SK-N-MC (cell line): ENCODE results near the gene CHRNA4.

ENCODE experiments used
- EZH2 ChIP-seq: fragments of 200-600 bp; sonication (generic); IDR thresholded peaks from one replicate; pipeline ENCODE4 v1.6.1; 2017; ENCODE audit warnings: antibody characterized with exemption
- FOXP2 ChIP-seq: optimal IDR thresholded peaks from 2 replicates; pipeline ENCODE3; 2011; ENCODE audit warnings: mild to moderate bottlenecking, moderate library complexity; ENCODE audit not compliant: insufficient read depth; ENCODE audit errors: extremely low read length, control extremely low read depth
- POLR2AphosphoS5 ChIP-seq: IDR thresholded peaks from 2 replicates; pipeline ENCODE4 v1.6.1; 2012; ENCODE audit warnings: mild to moderate bottlenecking, low read depth, low read length, borderline replicate concordance

- TF ChIP-seq POLR2AphosphoS5 (no peak), EZH2 (no peak), FOXP2 (no peak)
These were observed 37.7 kb downstream of the CHRNA4 start for GRCh38 chr20:63323357-63323981.
